Stomach (tissue), 4 donors: ENCODE data around the gene MRPL49.

ENCODE experiments used
- CTCF ChIP-seq, 7 experiments: fragments of 450-650 bp in 4 of 7; fragments of 200-600 bp in 3 of 7; sonication (generic) in 3 of 7; IDR thresholded peaks; one replicate each; pipeline ENCODE4 v1.5.1; 2016 to 2019; ENCODE audit warnings: antibody characterized with exemption in 7 of 7, control low read depth in 2 of 7, mild to moderate bottlenecking in 1 of 7
- POLR2A ChIP-seq, 4 donors: fragments of 450-650 bp; IDR thresholded peaks; one replicate each; pipeline ENCODE4 v1.6.1; 2016; ENCODE audit warnings: antibody characterized with exemption in 4 of 4, control low read depth in 2 of 4, mild to moderate bottlenecking in 1 of 4, moderate library complexity in 1 of 4
- POLR2AphosphoS5 ChIP-seq, 3 donors: sonication (generic); formaldehyde crosslinking; IDR thresholded peaks; one replicate each; pipeline ENCODE4 v1.6.1; 2016; ENCODE audit warnings: antibody characterized with exemption in 3 of 3

GRCh38 chr11:65172600-65172999 lies 50.5 kb downstream of the MRPL49 start:
- TF ChIP-seq CTCF (IDR thresholded peaks at IDR 0.05) (no peak), POLR2A (IDR thresholded peaks at IDR 0.05) (no peak), POLR2AphosphoS5 (IDR thresholded peaks at IDR 0.05) (no peak)
